Activated T-helper 17 cell treated with anti-CD3 and anti-CD28 coated beads, Interleukin-2, amount 50 U/mL, for 72 hours (primary cell): Measurements from ENCODE around the gene RFX6. TPM values are rescaled to one million over a fixed set of nuclear protein-coding genes. Genes with fewer than 3 reads are reported as not detected.

Experiments
- ATAC-seq: fragments of 150-1000 bp; cut with Tn5 transposase; replicated peaks from 2 replicates; pipeline ENCODE4 v1.10.0; 2021; ENCODE audit warnings: mild to moderate bottlenecking, moderate library complexity
- H3K27ac Mint-ChIP-seq: one replicate; pipeline ENCODE4 v1.8.0; 2022; ENCODE audit warnings: mixed read lengths
- H3K27me3 Mint-ChIP-seq: one replicate; pipeline ENCODE4 v1.8.0; 2022; ENCODE audit warnings: mixed read lengths
- H3K36me3 Mint-ChIP-seq: one replicate; pipeline ENCODE4 v1.8.0; 2022; ENCODE audit warnings: low read depth, mild to moderate bottlenecking, mixed read lengths
- H3K4me1 Mint-ChIP-seq: one replicate; pipeline ENCODE4 v1.8.0; 2022; ENCODE audit warnings: mixed read lengths
- H3K4me3 Mint-ChIP-seq: one replicate; pipeline ENCODE4 v1.8.0; 2022; ENCODE audit warnings: mild to moderate bottlenecking, mixed read lengths
- H3K9me3 Mint-ChIP-seq: one replicate; pipeline ENCODE4 v1.8.0; 2022; ENCODE audit warnings: mixed read lengths
- total RNA-seq, 2 donors: library from RNA; stranded (reverse); gene quantifications; one replicate each; pipeline ENCODE4 v1.2.3, GENCODE V29; 2022

Gene RFX6
- total RNA-seq, 2 donors from 2014 or later: not detected

DNA sequence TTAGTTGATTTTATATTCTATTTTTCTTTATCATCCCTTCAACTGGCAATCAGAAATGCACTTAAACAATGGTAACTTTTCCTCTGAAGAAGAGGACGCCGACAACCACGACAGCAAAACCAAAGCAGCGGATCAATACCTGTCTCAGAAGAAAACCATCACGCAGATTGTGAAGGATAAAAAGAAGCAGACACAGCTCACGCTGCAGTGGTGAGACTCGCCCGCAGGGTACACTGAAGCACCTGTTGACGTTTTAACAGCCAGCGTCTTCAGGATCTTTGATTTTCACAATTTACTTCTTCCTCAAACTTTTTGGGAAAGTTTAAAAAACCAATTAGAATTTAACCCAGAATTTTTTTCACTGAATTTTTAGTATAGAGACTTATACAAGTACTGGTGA, 701 bp downstream of the RFX6 start:
- no peaks in the 10 kb centered on the region for H3K36me3 Mint-ChIP-seq
- H3K4me3 Mint-ChIP-seq: no peak overlapping the region
- H3K27me3 Mint-ChIP-seq: peaks cover 32% of the 10 kb centered on the region
- no peaks in the 10 kb centered on the region for H3K4me1 Mint-ChIP-seq
- ATAC-seq: no peak
- H3K9me3 Mint-ChIP-seq: no peaks in the 10 kb centered on the region
- H3K27ac Mint-ChIP-seq: no peak overlapping the region

DNA sequence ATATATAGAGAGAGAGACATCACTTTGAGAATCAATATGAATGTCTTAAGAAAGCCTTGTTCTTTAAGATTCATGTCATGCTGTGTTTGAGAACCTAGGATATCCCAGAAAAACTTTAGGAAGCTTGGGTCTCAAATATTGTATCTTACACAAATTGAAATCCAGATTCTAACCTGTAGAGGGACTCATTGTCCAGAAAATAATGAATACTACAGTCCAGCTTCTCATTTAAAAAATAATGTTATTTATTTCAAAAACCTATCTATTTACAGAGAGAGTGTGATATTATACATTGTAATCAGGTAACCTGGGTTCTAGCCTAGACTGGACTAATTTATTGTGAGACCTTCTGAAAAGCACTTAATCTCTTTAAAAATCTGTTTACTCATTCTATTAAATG, 4.2 kb downstream of the RFX6 start:
- Mint-ChIP-seq H3K36me3 (no peaks in the 10 kb centered on the region), H3K27me3 (peaks cover 17% of the 10 kb centered on the region), H3K9me3 (no peaks in the 10 kb centered on the region), H3K27ac (no peak overlapping the region), H3K4me1 (no peaks in the 10 kb centered on the region), H3K4me3 (no peak overlapping the region)
- ATAC-seq: no peak

DNA sequence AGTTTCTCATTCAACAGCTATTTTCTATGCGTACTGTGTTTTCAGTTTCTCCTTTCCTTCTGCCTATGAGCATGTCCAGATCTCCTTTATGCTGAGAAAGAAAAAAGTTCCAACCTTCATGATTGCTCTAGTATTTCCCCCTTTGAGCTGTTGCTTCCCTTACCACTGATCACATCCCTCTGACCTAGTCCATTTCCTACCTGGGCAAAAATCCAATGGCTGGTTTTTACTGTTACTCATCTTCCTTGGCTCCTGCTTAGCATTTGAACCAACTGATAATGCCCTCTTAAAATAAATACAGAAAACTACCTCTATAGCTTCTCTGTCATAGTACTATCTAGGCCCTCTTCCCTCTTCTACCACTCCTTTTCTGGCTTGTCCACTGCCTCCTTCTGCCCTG, 6.0 kb downstream of the RFX6 start:
- Mint-ChIP-seq H3K36me3 (no peaks in the 10 kb centered on the region), H3K9me3 (no peaks in the 10 kb centered on the region), H3K4me1 (no peaks in the 10 kb centered on the region), H3K4me3 (no peak overlapping the region), H3K27ac (no peak overlapping the region), H3K27me3 (peaks cover 3% of the 10 kb centered on the region)
- no peak for ATAC-seq

DNA sequence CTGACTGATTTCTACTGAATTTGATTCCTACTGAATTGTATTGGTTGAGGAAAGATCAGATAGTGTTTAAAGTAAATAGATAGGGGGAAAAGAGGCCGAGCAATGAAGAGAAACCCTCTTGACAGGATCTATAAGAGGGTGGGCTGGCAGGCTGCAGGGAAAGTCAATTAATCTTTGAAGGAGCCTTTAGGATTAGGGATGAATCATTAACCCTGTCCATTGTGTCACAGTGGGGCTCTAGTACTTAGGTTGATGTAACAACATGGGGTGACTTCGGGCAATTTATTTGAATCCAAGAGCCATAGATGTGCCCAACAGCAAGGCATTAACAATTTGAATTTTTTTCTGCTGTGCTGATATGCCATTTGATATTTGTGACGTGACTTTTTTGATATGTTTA, 7.5 kb downstream of the RFX6 start:
- H3K27ac Mint-ChIP-seq: no peak overlapping the region

DNA sequence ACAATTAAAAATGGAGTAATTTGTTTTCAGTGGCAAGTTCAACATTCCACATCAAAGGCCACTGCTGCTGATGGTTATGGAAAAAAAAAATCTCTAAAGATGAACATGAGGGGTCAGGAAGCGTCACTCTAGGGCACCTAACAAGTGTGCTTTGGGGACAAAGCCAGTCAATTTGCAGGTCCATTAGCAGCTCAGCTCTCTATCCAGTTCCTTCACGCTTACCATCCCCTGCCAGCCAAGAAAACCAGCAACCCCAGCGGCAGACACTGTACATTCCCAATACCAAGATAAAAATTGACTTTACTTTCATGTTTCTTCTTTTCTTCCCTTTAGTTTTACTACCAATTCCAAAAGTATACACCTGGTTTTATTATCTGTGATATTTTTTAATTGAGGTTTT, 10.1 kb downstream of the RFX6 start:
- Mint-ChIP-seq H3K36me3 (no peaks in the 10 kb centered on the region), H3K27ac (no peak overlapping the region), H3K27me3 (no peaks in the 10 kb centered on the region), H3K4me1 (no peaks in the 10 kb centered on the region), H3K4me3 (no peak overlapping the region), H3K9me3 (no peaks in the 10 kb centered on the region)
- no peak for ATAC-seq

More for the DNA sequence above, 7.5 kb downstream of the RFX6 start:
- Mint-ChIP-seq H3K27me3 (peaks cover 3% of the 10 kb centered on the region), H3K4me1 (no peaks in the 10 kb centered on the region), H3K9me3 (no peaks in the 10 kb centered on the region), H3K36me3 (no peaks in the 10 kb centered on the region), H3K4me3 (no peak overlapping the region)
- ATAC-seq: no peak

DNA sequence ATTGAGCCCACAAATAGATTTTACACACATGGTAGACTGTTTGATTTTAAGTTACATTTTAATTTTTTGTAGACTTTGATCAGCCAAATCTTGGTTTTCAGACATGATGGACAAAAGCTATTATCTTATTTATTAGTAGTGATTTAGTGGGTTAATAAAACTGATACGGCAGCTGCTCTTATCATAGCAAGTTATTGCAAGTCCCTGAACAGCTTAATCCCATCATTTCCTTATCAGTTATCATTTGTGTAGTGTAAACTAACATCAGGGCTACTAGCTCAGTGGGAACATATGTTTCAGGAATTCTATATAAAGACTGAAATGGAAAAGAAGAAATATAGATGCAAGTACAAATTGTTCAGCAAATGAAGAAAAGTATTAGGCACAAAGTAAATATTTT, 10.9 kb downstream of the RFX6 start:
- Mint-ChIP-seq H3K36me3 (no peaks in the 10 kb centered on the region), H3K27ac (no peak overlapping the region), H3K9me3 (no peaks in the 10 kb centered on the region), H3K4me3 (no peak overlapping the region), H3K27me3 (no peaks in the 10 kb centered on the region), H3K4me1 (no peaks in the 10 kb centered on the region)
- ATAC-seq: no peak

DNA sequence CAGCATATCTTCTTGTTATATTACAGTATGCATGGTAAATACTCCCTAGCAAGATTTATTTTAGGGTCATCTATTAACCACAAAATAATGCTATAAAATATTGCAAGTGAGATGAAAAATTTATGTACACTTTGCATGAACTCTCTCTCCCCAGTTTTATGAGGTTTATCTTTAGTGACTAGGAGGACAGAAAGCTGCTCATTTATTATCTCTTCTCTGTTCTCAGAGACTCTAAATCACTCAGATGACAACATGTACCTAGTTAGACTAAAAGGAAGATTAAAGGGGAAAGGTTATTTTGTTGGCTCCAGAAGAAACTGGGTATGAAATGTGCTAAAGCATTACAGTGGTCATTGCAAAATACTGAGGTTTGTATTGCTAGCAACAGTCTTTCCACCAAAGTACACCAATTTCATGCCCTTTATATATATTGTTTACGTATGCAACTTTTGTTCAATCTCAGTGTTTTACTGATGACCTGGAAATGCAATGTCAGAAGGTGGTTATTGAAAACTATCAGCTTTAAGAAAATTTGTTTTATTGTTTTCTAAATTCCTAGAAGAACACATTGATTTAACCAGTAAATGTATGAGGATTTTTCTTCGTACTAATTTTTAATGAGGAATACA, 11.8 kb downstream of the RFX6 start:
- no peaks in the 10 kb centered on the region for H3K9me3 Mint-ChIP-seq
- H3K27me3 Mint-ChIP-seq: no peaks in the 10 kb centered on the region
- no peaks in the 10 kb centered on the region for H3K36me3 Mint-ChIP-seq
- no peak overlapping the region for H3K4me3 Mint-ChIP-seq
- ATAC-seq: no peak
- no peaks in the 10 kb centered on the region for H3K4me1 Mint-ChIP-seq
- no peak overlapping the region for H3K27ac Mint-ChIP-seq

DNA sequence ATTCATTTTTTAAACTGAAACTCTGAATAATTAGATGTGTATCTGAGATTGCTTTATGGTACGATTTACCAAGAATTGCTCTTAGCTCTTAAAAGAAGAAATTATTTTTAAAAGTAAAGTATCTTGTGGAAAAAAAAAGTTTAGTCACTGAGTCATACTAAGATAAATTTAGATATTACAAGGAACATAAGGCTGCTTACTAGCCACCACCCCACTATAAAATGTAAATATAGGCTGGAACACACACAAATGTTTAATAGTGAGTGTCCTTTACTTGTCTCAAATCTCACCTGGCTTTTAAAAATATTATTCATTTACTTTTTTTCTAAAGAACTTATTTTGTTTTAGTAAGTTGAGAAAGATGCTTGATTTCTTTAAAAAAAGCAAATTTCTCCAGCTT, 17.6 kb downstream of the RFX6 start:
- Mint-ChIP-seq H3K4me3 (no peak overlapping the region), H3K27ac (no peak overlapping the region), H3K36me3 (no peaks in the 10 kb centered on the region), H3K9me3 (no peaks in the 10 kb centered on the region), H3K27me3 (no peaks in the 10 kb centered on the region), H3K4me1 (no peaks in the 10 kb centered on the region)
- no peak for ATAC-seq

DNA sequence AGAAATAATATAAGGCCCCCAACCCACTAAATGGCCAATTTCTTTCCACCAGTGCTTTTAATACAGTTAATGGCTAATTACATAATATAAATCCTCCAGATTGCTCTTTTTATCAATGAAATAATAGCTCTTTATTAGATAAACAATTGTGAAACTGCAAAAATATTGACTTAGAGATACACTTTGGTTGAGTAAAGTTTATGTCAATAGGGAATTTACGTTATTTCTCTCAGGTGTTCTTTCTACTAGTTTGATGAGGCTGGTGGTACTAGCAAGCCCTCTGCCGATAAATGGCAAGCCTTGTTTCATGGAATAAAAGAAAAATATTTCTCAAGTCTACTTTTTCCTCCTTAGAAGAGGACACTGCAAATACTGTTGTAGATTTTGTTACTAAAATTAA, 18.9 kb downstream of the RFX6 start:
- no peak for ATAC-seq
- no peak overlapping the region for H3K27ac Mint-ChIP-seq

DNA sequence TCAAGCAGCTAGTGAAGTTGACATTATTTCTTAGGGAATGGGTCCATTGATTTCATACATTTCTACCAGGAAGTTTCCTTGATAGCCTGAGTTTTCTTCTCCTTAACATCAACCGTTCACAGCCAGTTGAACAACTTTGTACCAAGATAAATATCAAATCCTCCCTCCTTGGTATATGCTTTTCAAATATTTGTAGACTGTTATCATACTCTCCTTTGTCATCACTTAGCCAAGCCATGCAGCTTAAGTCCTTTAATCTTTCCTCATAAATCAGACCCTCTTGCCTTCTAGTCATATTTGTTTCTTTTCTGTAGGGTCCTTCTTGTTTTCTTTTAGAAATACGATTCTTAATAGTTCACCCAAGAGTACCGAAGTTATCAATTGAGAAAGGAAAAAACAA, 25.6 kb downstream of the RFX6 start:
- H3K4me3 Mint-ChIP-seq: no peak overlapping the region
- no peaks in the 10 kb centered on the region for H3K4me1 Mint-ChIP-seq
- no peaks in the 10 kb centered on the region for H3K36me3 Mint-ChIP-seq
- H3K27ac Mint-ChIP-seq: no peak overlapping the region
- H3K9me3 Mint-ChIP-seq: peaks cover 10% of the 10 kb centered on the region
- no peaks in the 10 kb centered on the region for H3K27me3 Mint-ChIP-seq
- ATAC-seq: no peak

More for the DNA sequence above, 18.9 kb downstream of the RFX6 start:
- no peaks in the 10 kb centered on the region for H3K4me1 Mint-ChIP-seq
- H3K9me3 Mint-ChIP-seq: no peaks in the 10 kb centered on the region
- no peaks in the 10 kb centered on the region for H3K36me3 Mint-ChIP-seq
- H3K27me3 Mint-ChIP-seq: no peaks in the 10 kb centered on the region
- H3K4me3 Mint-ChIP-seq: no peak overlapping the region

DNA sequence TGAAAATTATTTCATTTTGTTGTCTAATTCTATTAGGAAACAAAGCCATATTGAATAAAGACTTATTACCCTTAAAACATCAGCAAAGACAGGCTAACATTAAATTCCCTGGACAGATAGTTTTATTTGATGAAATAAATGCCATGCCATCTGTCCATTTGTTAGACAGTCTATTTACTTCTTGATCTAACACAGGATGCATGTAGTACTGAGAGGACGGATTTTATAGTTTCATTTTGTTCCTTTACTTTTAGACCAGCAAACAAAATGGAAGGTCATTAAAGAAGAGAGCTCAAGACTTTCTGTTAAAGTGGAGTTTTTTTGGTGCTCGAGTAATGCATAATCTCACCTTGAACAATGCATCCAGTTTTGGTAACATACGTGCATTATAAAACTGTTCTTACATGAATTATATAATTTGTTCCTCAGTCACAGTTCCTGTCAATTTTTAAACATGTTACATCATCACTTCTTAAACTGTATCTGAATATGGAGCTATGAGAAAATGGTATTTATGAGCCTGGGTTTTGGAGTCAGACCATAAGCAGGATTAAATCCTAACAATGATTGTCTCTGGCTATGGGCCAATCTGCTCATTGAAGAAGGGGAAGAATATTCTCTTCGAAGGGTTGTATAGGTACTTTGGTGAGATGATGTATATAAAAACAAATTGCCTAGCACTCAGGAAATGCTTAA, 46.0 kb downstream of the RFX6 start:
- Mint-ChIP-seq H3K4me3 (no peak overlapping the region), H3K36me3 (no peaks in the 10 kb centered on the region), H3K27me3 (no peaks in the 10 kb centered on the region), H3K9me3 (no peaks in the 10 kb centered on the region), H3K27ac (no peak overlapping the region), H3K4me1 (no peaks in the 10 kb centered on the region)
- no peak for ATAC-seq

DNA sequence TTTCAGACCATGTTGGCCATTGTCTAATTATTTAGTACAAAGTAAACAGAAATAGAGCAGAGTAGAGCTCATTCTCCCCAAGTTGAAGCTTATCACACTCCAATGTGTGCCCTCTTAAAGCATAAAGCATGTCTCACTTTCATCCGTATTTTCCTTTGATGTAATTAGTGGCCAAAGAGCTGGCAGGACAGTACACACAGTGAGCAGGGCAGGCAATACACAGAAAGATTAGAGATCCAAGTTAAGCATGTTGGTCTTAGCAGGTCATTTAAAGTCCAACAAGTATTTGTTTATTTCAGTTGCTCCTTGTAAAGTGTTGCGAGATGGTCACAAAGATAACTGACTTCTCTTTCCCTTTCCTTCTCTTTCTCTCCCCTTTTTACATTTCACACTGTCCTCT, 47.2 kb downstream of the RFX6 start:
- H3K4me3 Mint-ChIP-seq: no peak overlapping the region
- no peaks in the 10 kb centered on the region for H3K9me3 Mint-ChIP-seq
- H3K4me1 Mint-ChIP-seq: no peaks in the 10 kb centered on the region
- no peak for ATAC-seq
- H3K27ac Mint-ChIP-seq: no peak overlapping the region
- H3K36me3 Mint-ChIP-seq: no peaks in the 10 kb centered on the region
- H3K27me3 Mint-ChIP-seq: no peaks in the 10 kb centered on the region

DNA sequence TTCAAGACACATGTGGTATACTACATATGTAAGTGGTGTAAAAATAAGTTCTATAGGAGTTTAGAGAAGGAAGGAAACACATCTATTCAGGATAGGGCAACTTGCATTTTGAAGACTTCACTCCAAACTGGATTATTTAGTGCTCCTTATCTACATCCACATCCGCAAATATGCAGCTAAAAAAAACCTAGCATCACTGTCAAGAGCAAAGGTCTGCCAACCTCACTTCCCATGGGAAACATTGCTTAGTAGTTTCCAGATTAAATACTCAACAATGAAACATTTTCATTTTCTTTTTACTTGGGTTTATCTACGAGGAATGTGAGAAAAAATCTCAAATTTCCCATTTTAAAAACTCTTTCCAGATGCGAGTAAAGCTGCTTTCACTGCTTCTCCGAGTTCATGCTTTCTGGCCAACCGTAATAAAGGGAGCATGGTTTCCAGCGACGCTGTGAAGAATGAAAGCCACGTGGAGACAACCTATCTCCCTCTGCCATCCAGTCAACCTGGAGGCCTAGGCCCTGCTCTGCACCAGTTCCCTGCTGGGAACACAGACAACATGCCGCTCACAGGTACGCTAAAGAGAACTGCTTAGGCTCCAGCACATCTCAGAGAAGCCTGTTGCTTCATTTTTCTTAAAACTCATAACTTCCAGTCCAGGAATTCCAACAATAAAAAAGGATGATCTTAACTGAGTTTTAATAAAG, 48.2 kb downstream of the RFX6 start:
- no peak overlapping the region for H3K4me3 Mint-ChIP-seq
- no peaks in the 10 kb centered on the region for H3K36me3 Mint-ChIP-seq
- ATAC-seq: no peak

DNA sequence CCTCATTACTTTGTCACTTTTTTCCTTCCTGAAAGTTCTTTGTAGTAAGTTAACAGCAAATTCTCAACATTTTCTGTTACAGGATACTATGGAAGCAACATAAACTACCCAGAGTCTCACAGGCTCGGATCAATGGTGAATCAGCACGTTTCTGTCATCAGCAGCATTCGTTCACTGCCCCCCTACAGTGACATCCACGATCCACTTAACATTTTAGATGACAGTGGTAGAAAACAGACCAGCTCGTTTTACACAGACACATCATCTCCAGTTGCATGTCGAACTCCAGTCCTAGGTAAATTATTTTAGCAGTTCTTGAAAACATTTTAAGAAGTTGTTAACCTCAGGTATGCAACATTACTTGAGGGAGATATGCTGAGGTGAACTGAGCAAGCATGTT, 51.6 kb downstream of the RFX6 start:
- no peak overlapping the region for H3K27ac Mint-ChIP-seq
- H3K27me3 Mint-ChIP-seq: peaks cover 5% of the 10 kb centered on the region
- no peak overlapping the region for H3K4me3 Mint-ChIP-seq
- H3K4me1 Mint-ChIP-seq: no peaks in the 10 kb centered on the region
- ATAC-seq: no peak
- no peaks in the 10 kb centered on the region for H3K9me3 Mint-ChIP-seq
- no peaks in the 10 kb centered on the region for H3K36me3 Mint-ChIP-seq

More for the DNA sequence above, 48.2 kb downstream of the RFX6 start:
- no peaks in the 10 kb centered on the region for H3K27me3 Mint-ChIP-seq
- no peak overlapping the region for H3K27ac Mint-ChIP-seq
- no peaks in the 10 kb centered on the region for H3K9me3 Mint-ChIP-seq
- no peaks in the 10 kb centered on the region for H3K4me1 Mint-ChIP-seq

DNA sequence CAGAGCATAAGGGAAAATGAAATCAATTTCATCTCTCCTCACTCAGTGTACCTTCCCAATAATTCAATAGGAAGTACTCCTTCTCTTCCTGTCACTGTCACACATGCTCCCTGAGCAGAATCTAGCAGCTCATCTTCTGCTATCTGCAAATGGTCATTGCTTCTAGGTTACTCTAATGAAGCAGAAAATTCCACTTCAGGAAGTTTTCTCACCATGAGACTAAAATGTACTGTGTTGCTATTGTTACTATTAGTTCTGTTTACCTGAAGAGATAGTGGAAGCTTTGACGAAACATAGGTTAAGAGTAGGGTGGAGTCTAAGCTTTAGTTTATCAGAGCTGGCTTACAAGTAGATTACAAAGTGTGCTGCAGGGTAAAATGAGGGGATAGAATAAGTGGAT, 52.8 kb downstream of the RFX6 start:
- H3K36me3 Mint-ChIP-seq: no peaks in the 10 kb centered on the region
- H3K4me3 Mint-ChIP-seq: no peak overlapping the region
- peaks cover 5% of the 10 kb centered on the region for H3K27me3 Mint-ChIP-seq
- H3K4me1 Mint-ChIP-seq: no peaks in the 10 kb centered on the region
- no peak overlapping the region for H3K27ac Mint-ChIP-seq
- ATAC-seq: no peak
- no peaks in the 10 kb centered on the region for H3K9me3 Mint-ChIP-seq
